Lower lobe of right lung (tissue), 2 donors: ENCODE measurements around the gene CDC42BPB. TPM values are rescaled to one million over a fixed set of nuclear protein-coding genes. Genes with fewer than 3 reads are reported as not detected.
A peak's percentile ranks its signal among the peaks of the same experiment; 100 is the strongest.

Experiments
- ATAC-seq, 2 donors: fragments of 200-7000 bp; cut with Tn5 transposase; one replicate each; pipeline ENCODE4 v1.9.1; 2020 to 2022; ENCODE audit warnings: mild to moderate bottlenecking in 2 of 2, moderate library complexity in 2 of 2
- DNase-seq: peaks from one replicate; pipeline ENCODE4 v3.0.0-alpha.2; 2020
- H3K27ac ChIP-seq: fragments of 200-600 bp; one replicate; pipeline ENCODE4 v1.8.0; 2022
- H3K27me3 ChIP-seq: fragments of 200-600 bp; one replicate; pipeline ENCODE4 v1.8.0; 2022; ENCODE audit warnings: low read depth
- H3K36me3 ChIP-seq: fragments of 200-600 bp; one replicate; pipeline ENCODE4 v1.8.0; 2022; ENCODE audit warnings: mild to moderate bottlenecking
- H3K4me1 ChIP-seq: fragments of 200-600 bp; one replicate; pipeline ENCODE4 v1.8.0; 2022
- H3K4me3 ChIP-seq: fragments of 200-600 bp; one replicate; pipeline ENCODE4 v1.8.0; 2022; ENCODE audit warnings: mild to moderate bottlenecking
- H3K9me3 ChIP-seq: fragments of 200-600 bp; one replicate; pipeline ENCODE4 v1.8.0; 2022
- intact Hi-C: fragments of 100-400 bp; cut with DNase I; formaldehyde crosslinking; loops from one replicate; pipeline ENCODE4 v1.11.0; 2022
- total RNA-seq: library from RNA; stranded (reverse); fragmentation: NEBNext Ultra II Directional; extraction: Animal tissue kit (Norgen Biotek cat#: 25700); gene quantifications from one replicate; pipeline ENCODE4 v1.2.1, GENCODE V29; 2021
- TF ChIP-seq, protein P1 (sequence below): fragments of 200-600 bp; IDR thresholded peaks from one replicate; pipeline ENCODE4 v1.8.0; 2022; ENCODE audit warnings: antibody characterized with exemption, mild to moderate bottlenecking
- donor health status: DM: no; HTN: yes; CAD: no; lungs with severe emphysema.

CDC42BPB gene
- total RNA-seq, 1 donor from 2014 or later = 114 TPM

DNA sequence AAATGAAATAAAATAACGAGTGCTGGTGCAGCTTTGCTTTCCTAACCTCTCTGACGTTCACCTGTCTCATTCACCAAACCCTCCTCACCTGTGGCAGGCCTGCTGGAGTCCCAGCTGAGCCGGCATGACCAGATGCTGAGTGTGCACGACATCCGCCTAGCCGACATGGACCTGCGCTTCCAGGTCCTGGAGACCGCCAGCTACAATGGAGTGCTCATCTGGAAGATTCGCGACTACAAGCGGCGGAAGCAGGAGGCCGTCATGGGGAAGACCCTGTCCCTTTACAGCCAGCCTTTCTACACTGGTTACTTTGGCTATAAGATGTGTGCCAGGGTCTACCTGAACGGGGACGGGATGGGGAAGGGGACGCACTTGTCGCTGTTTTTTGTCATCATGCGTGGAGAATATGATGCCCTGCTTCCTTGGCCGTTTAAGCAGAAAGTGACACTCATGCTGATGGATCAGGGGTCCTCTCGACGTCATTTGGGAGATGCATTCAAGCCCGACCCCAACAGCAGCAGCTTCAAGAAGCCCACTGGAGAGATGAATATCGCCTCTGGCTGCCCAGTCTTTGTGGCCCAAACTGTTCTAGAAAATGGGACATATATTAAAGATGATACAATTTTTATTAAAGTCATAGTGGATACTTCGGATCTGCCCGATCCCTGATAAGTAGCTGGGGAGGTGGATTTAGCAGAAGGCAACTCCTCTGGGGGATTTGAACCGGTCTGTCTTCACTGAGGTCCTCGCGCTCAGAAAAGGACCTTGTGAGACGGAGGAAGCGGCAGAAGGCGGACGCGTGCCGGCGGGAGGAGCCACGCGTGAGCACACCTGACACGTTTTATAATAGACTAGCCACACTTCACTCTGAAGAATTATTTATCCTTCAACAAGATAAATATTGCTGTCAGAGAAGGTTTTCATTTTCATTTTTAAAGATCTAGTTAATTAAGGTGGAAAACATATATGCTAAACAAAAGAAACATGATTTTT lies 151.9 kb downstream of the CDC42BPB start:
- no peak for DNase-seq
- Histone ChIP-seq H3K4me1 (peaks cover 9% of the 10 kb centered on the region), H3K27ac (no peak overlapping the region), H3K27me3 (no peaks in the 10 kb centered on the region), H3K4me3 (no peak overlapping the region), H3K36me3 (peaks cover 44% of the 10 kb centered on the region), H3K9me3 (no peaks in the 10 kb centered on the region)
- intact Hi-C loops = no loop called here
- no peak for ATAC-seq
- TF ChIP-seq, protein P1, sequence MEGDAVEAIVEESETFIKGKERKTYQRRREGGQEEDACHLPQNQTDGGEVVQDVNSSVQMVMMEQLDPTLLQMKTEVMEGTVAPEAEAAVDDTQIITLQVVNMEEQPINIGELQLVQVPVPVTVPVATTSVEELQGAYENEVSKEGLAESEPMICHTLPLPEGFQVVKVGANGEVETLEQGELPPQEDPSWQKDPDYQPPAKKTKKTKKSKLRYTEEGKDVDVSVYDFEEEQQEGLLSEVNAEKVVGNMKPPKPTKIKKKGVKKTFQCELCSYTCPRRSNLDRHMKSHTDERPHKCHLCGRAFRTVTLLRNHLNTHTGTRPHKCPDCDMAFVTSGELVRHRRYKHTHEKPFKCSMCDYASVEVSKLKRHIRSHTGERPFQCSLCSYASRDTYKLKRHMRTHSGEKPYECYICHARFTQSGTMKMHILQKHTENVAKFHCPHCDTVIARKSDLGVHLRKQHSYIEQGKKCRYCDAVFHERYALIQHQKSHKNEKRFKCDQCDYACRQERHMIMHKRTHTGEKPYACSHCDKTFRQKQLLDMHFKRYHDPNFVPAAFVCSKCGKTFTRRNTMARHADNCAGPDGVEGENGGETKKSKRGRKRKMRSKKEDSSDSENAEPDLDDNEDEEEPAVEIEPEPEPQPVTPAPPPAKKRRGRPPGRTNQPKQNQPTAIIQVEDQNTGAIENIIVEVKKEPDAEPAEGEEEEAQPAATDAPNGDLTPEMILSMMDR = no peak

DNA sequence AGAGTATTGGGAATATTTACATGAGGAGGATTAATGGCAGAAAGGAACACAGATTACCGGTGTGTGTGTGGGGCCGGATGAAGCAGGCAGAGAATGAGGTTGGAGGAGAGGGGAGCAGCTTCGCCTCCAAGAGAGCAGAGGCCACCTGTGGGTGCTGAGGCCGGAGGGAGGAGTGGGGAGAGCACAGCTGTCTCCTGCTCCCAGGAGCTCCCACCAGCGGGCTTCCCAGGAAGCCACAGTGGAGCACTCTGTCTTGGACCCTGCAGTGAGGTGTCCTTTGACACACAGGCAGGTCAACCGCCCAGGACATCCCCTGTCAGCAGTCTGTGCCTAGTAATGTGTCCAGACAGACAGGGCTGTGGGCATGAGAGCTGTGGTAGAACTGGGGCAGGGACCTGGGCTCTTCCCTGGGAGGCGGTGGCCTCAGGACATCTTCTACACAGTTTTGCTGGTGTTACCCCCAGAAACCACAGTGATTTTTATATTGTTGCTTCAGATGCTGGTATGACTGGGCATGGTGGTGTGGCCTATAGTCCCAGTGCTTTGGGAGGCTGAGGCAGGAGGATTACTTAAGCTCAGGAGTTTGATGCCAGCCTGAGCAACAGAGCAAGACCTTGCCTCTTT lies 153.3 kb downstream of the CDC42BPB start:
- Histone ChIP-seq H3K27me3 (no peaks in the 10 kb centered on the region), H3K4me3 (no peak overlapping the region), H3K36me3 (peaks cover 47% of the 10 kb centered on the region), H3K4me1 (peaks cover 9% of the 10 kb centered on the region), H3K9me3 (no peaks in the 10 kb centered on the region), H3K27ac (no peak overlapping the region)
- TF ChIP-seq, protein P1 = no peak
- intact Hi-C loops = no loop called here
- no peak for DNase-seq
- no peak for ATAC-seq

DNA sequence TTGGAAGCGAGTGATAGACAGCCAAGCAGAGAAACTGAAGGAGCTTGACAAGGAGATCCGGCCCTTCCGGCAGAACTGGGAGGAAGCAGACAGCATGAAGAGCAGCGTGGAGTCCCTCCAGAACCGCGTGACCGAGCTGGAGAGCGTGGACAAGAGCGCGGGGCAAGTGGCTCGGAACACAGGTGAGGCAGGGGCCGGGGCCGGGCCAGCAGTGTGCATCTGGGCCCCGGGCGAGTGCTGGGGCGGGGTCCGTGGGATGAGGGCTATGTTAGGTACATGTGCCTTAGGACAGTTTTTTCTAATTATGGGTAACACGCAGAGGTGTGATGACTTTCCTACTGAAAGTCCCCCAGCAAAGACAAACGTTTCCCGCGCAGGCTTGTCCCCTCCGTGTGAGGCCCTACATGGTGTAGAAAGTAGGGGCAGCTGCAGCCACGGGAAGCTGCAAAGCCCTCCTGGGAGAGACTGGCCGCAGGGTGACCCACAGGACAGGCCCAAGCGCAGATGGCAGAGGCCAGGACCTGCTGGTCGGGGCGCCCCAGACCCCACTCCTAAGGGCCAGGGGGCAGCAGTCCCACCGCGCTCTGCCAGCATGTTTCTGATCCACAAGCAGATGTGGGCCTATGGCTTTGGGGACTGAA lies 154.0 kb downstream of the CDC42BPB start:
- TF ChIP-seq, protein P1 = no peak
- Histone ChIP-seq H3K4me3 (no peak overlapping the region), H3K27me3 (no peaks in the 10 kb centered on the region), H3K36me3 (peaks cover 50% of the 10 kb centered on the region), H3K9me3 (no peaks in the 10 kb centered on the region), H3K27ac (no peak overlapping the region), H3K4me1 (peaks cover 11% of the 10 kb centered on the region)
- peak; percentile 41 for DNase-seq
- no peak for ATAC-seq
- intact Hi-C loops = no loop called here

DNA sequence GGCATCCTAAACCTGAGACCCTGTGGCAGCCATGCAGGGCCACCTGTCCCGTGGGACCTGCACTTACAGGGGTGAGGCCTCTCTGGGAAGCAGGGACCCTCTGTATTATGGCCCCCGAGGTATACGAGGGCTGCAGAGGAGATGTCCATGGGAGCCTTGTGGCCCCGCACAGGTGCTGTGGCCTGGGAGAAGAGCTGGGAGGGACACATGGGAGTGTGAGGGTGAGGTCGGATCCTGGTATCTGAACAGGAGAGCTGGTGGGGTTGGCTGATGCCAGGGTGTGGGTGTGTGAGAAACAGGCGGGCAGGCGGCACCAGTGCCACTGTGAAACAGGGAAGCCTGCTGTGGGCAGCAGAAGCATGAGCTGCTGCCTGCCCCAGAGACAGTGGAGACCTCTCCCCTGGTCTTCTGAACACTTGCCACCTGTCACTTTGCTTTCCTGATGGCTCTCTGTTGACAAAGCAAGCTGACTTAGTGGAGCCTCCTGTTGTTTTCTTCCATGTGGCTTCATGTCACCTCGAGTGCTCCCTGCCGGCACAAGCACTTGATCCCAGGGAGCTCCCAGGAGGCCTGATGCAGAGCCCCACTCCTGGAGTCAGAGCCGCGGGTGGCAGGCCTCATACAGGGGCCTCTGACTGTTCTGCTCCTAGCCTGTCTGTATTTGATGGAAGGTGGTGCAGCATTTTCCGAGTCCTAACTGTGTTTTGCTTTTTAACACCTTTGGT lies 154.7 kb downstream of the CDC42BPB start:
- Histone ChIP-seq H3K4me3 (no peak overlapping the region), H3K36me3 (peaks cover 56% of the 10 kb centered on the region), H3K27ac (no peak overlapping the region), H3K9me3 (no peaks in the 10 kb centered on the region), H3K27me3 (no peaks in the 10 kb centered on the region), H3K4me1 (peaks cover 17% of the 10 kb centered on the region)
- intact Hi-C loops = no loop called here
- no peak for DNase-seq
- no peak for ATAC-seq
- TF ChIP-seq, protein P1 = no peak

DNA sequence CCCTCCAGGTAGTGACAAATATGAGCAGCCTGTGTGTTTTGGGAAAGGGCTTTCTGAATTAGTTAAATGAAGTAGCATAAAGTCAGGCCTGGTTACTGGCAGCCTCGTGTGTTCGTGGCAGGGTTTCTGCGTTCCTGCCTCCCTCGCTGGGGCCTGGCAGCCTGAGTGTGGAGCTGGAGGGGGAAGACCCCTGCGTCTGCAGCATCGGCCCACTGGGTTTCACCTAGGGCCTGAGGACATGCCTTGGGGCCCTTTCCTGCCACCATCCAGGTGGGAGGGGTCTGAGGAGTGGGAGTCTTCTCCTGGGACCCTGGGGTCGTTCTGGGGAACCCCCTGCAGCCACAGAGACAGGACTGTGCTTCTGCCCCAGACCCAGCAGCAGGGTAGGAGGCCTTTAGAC lies 155.3 kb downstream of the CDC42BPB start:
- no peak overlapping the region for H3K27ac ChIP-seq
- intact Hi-C loops = no loop called here
- H3K4me3 ChIP-seq = no peak overlapping the region
- ATAC-seq = no peak
- TF ChIP-seq, protein P1 = no peak
- no peaks in the 10 kb centered on the region for H3K9me3 ChIP-seq
- H3K4me1 ChIP-seq = peaks cover 23% of the 10 kb centered on the region
- peaks cover 58% of the 10 kb centered on the region for H3K36me3 ChIP-seq
- no peaks in the 10 kb centered on the region for H3K27me3 ChIP-seq
- DNase-seq = no peak
